ENCODE results near the gene DMD.

DMD gene

DNA sequence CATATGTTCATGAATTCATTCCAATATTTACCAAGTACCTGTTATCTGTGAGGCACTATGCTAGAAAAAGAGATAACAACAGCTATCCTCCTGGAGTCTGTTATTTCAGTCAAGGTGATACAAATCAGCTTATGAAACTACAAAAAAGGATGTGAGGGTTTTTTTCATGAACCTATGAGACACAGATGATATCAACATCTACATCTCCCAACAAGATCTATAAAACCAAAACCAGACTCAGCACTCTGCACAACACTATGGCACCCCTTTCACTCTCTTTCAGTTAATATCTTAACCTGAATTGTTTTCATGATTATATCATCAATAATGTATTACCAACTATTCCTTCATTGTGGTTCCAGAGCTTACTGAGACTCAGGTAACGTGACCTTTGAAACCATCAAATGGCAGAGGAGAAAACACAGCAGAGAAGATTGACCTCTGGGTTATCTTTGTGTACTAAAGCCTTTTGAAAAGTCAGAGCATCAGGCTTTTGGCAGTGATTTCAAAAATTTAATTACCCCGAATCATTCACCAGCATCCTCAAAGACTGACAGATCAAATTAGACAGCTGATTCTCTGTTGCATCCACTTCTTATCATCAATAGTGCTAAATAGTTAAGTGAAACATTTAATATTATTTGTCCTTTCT is 1894.9 kb downstream of the DMD start:
- DNase-seq: peak; percentile 0

- DNase-seq: no peak
Observed at GRCh38 chrX:31314921-31315320, 1896.4 kb downstream of the DMD start.

GRCh38 chrX:31307952-31308351 is 1903.4 kb downstream of the DMD start:
- no peak for DNase-seq

DNA sequence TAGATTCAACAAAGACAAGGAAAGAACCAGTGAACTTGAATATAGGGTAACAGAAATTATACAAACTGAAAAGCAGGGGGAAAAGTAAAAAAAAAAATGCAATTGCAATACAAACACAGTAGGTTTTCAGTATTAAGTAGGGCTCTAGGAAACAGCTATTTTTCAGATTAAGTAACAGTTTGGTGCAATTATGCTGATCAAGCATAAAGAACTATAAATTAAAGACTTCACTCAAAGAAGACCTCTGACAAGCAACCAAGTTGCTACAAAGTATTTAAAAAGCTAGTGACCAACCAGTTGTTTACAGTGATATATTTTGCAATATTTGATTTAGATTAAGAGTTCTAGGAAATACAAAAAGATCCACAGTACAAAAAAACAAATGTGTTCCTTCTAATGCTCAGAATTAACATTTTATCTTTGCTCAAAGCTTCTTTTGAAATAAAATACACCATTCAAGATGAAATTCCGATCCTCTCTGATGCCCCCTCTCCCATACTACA is 1908.7 kb downstream of the DMD start:
- no peak for DNase-seq

DNA sequence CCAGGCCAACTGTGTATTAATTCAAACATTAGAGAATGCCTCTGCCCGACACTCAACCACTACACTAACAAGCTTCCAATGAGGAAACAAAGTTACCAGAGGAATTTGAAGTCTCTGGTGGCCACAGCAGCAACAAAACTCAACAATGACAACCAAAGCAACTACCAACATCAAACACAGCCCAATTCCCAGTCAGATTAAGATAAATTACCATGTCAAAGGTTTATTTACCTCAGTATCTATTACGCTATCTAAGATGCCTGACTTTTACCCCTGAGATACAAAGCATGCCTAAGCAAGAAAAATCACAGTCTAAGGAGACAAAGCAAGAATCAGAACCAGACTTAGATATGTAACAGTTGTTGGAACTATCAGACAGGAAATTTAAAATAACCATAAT is 1909.4 kb downstream of the DMD start:
- no peak for DNase-seq

- no peak for DNase-seq
Observed at GRCh38 chrX:31301203-31301602, 1910.1 kb downstream of the DMD start.

- no peak for DNase-seq
Observed at GRCh38 chrX:31298916-31299315, 1912.4 kb downstream of the DMD start.

DNA sequence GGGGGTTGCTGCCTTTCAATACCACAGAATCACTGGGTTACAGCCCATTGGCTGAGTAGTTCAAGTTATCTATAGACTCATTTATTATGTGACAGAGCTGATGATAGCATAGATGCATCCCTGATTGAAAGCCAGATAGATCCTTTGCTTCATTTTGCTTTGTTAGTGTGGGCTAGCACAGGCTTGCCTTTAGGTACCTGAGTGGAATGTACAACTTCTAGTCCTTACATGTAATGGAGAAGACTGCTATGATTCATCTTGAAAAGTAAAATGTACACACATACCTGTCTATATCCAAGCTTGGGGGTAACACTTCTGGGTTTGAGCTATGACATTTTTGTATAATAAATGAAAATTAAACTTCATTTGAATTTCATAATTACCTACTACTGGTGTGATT is 1913.5 kb downstream of the DMD start:
- DNase-seq: no peak

GRCh38 chrX:31294475-31294874 is 1916.9 kb downstream of the DMD start:
- no peak for DNase-seq

- DNase-seq: peak; percentile 4
Observed at GRCh38 chrX:31293409-31293808, 1917.9 kb downstream of the DMD start.

DNA sequence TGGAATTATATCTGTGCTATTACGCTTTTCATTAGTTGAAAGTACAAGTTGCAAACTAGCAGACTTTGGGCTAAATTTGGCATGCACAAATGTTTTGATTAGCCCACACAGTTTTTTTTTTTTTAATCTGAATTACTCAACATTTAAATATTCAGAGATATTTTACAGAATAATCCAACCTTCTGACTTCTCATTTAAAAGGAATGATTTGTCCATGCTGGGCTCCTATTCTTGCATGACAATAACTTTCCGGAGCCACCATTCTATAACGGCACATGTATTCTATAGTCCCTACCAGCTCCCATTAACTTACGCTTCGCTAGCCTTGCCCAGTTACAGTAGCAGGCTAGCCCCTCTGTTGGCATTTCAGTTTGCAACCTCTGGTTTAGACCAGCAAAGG is 1920.2 kb downstream of the DMD start:
- no peak for DNase-seq

DNA sequence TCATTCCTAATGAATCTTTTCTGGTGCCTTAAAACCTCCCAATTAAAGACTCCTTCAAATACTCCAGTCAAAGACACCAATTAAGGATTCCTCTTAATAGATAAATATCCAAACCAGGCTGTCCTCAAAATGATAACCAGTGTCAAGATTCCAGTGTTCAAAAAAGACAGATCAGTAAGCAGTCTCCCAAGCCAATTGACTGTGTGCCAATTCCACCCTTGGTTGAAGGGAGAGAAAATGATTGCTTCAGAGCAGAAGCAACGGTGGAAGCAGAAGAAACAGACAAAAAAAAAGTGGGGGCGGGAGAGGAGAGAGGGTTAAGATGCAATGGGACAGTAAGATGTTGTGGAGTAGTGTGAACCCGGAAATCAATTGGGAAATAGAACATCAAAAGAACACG is 1923.5 kb downstream of the DMD start:
- no peak for DNase-seq

- DNase-seq: no peak
Observed at GRCh38 chrX:31280580-31280979, 1930.8 kb downstream of the DMD start.

DNA sequence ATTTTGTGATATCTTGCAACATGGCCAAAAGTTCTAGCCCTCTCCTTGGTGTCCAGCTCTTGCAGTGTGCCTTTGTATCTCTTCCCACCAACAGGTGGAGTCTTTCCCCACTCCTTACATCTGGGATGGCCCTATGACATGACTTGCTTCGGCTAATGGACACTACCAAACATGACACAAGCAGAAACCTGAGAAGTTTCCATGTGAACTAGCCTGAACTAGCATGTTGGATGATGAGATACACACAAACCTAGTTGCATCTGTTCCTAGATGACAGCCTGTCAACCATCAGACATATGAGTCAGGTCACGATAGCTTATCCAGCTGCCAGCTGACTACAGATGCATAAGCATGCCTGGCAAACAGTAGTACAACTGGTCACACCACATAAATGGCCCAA is 1932.0 kb downstream of the DMD start:
- DNase-seq: no peak

GRCh38 chrX:31272472-31272775 is 1938.9 kb downstream of the DMD start:
- DNase-seq: no peak

GRCh38 chrX:31271615-31272471 is 1939.5 kb downstream of the DMD start:
- no peak for DNase-seq

DNA sequence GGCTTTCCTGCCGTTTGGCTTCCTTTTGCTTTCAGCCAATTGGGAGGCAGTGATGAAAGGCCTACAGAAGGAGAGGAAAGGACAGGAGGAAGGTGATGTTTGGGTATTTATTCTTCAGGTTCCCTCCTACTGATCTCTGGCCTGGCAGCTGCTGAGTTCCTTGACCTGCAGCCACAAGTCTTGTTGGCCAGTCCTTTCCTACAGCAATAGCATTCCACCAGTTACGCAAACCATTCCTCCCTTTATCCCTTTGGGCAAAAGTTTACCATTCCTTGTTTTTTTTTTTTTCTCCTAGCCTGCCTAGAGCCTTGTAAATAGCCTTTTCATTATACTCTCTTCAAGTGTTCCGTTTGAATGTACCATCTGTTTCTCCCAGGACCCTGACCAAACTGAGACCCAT is 1941.4 kb downstream of the DMD start:
- no peak for DNase-seq

GRCh38 chrX:31268359-31268758 is 1943.0 kb downstream of the DMD start:
- DNase-seq: no peak

GRCh38 chrX:31266203-31267076 is 1944.9 kb downstream of the DMD start:
- DNase-seq: peak; percentile 51

DNA sequence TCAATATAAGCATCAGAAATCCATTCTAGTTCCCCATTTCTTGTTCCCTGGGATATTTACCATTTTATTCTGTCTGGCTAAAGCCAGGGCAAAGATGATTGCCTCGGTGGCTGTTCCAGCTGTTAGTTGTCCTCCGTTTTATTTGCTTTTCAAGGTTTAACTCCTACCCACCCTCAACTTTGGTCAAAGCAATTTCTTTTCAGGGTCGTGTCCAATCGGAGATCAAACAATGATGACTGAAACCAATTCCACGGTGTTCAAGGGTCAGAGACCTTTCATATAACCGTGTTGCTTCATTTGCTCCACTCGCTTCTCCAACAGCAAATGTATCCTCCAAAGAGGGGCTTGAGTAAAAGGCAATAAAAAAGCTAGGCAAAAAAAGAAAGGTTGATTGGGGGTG is 1946.0 kb downstream of the DMD start:
- DNase-seq: no peak

DNA sequence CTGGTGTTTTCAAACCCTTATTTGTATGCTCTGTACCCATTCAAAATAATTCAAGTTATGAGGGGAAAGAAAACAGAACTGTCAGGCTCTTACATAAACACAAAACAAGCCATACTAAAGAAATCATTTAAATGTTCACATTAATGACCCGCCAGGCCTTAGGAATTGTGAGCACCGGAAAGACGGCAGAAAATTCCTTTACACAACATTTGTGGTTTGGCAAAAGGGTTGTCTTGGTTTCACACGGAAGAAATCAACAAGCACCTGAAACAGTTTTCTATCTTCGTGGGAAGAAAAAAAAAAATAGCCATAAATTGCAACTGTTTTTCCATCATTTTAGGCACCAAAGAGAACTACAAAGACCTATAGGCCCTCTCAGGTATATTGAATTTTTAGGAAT is 1951.0 kb downstream of the DMD start:
- no peak for DNase-seq

DNA sequence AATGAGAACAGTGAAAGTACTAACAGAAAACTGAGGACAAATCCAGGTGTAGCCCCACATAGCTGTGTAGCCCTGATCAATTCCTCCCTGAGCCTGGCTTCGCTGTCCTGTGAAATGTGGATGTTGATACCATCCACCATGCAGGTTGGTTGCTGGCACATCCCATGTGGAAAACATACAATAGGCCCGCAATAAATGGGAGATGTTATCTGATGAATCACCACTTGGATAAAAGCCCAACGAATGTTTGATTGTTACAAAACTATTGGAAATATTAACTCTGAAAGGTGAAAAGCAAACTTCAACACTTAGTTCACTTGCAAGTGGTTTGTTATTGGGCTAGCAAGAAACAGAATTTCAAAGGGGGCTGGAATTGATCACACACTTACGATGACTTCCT is 1953.2 kb downstream of the DMD start:
- no peak for DNase-seq

- DNase-seq: no peak
Observed at GRCh38 chrX:31255310-31256033, 1955.9 kb downstream of the DMD start.
